Muscle of leg (tissue), 11 donors: ENCODE data around the gene KXD1. TPM values are rescaled to one million over a fixed set of nuclear protein-coding genes. Genes with fewer than 3 reads are reported as not detected.

Experiments
- DNase-seq: peaks from one replicate; pipeline ENCODE4 v3.0.0; 2013
- H3K27ac ChIP-seq: one replicate; pipeline ENCODE4 v1.5.1; 2013; ENCODE audit warnings: mild to moderate bottlenecking, low read length, control low read depth
- H3K27me3 ChIP-seq: one replicate; pipeline ENCODE4 v1.6.1; 2013; ENCODE audit warnings: low read length; ENCODE audit not compliant: control insufficient read depth, insufficient read depth
- H3K36me3 ChIP-seq: one replicate; pipeline ENCODE4 v1.6.1; 2013; ENCODE audit warnings: low read length; ENCODE audit not compliant: control insufficient read depth, insufficient read depth
- H3K4me1 ChIP-seq: one replicate; pipeline ENCODE4 v1.6.1; 2013; ENCODE audit warnings: low read length; ENCODE audit not compliant: control insufficient read depth, insufficient read depth
- H3K4me3 ChIP-seq: one replicate; pipeline ENCODE4 v1.5.1; 2013; ENCODE audit warnings: low read length, control low read depth
- H3K9me3 ChIP-seq: replicated peaks from 2 replicates; pipeline ENCODE4 v1.6.1; 2013; ENCODE audit warnings: low read depth, low read length; ENCODE audit not compliant: control insufficient read depth
- WGBS: methylation state at CpG from one replicate; pipeline ENCODE4 v1.1.5; 2013; ENCODE audit warnings: missing lambda C conversion rate; ENCODE audit not compliant: insufficient coverage; 5-methylcytosine and 5-hydroxymethylcytosine counted together
- polyA plus RNA-seq, 8 donors: library from polyadenylated mRNA; unstranded; fragments of 120-200 nt; gene quantifications; one replicate each; pipeline versions ENCODE4 v1.2.1 to v1.2.3, GENCODE V29; 2013; ENCODE audit warnings: inconsistent platforms in 1 of 8, low replicate concordance in 1 of 8; ENCODE audit not compliant: insufficient read length in 8 of 8, insufficient read depth in 1 of 8
- total RNA-seq: library from RNA; stranded (reverse); fragments of 120-200 nt; gene quantifications from one replicate; pipeline ENCODE4 v1.2.4, GENCODE V29; 2013

The KXD1 gene
- total and polyA plus RNA-seq, 9 donors = 47.1 to 82.3 (median 74.6) TPM

DNA sequence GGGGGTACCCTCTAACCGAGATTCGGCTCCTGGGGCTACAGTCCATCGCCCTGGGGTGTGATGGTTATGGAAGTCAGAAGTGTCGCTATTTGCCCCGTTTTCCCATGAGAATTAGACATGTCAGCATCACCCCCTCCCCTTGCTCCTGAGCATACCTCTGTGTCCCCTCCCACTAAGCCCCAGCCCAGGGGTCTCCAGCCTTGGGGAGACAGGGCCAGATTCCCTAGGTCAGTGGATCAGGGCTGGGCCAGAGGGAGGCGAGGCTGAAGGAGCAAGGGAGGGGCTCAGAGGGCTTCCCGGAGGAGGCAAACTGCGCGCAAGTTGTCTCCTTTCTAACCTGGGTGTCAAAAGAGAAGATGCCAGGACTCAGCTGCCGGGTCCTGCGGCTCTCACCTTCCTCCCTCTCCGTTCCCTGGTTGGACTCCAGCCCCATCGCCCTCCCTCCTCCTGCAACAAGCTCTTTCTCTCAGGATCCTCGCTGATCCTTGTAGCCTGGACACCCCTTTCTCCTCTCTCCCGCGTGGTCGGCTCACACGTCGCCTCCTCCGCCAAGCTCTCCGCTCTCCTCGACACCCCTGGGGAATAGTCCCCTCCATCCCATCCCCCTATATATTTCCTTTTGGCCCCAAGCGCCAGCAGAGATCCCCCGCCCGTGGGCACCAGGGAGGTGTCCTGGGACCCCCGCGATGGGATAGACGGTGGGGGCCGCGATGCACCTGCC is 54.5 kb downstream of the KXD1 start:
- DNase-seq = no peak
- Histone ChIP-seq H3K9me3 (no peaks in the 10 kb centered on the region), H3K27me3 (peaks cover 87% of the 10 kb centered on the region), H3K36me3 (no peaks in the 10 kb centered on the region), H3K4me3 (peak overlapping the region; percentile 32), H3K27ac (no peak overlapping the region), H3K4me1 (peaks cover 33% of the 10 kb centered on the region)
- under 1% methylated on average over 25 of the region's 30 CpGs for WGBS

- Histone ChIP-seq H3K9me3 (no peaks in the 10 kb centered on the region), H3K27me3 (peaks cover 81% of the 10 kb centered on the region), H3K27ac (no peak within 1 kb of the TSS), H3K4me3 (peak within 1 kb of the TSS; percentile 32), H3K36me3 (no peaks in the 10 kb centered on the region), H3K4me1 (peaks cover 26% of the 10 kb centered on the region)
- under 1% methylated on average over 65 of the region's 70 CpGs for WGBS
- DNase-seq = no peak
Measured at GRCh38 chr19:18612772-18613588, 55.3 kb downstream of the KXD1 start, which contains the start of gene TMEM59L. Gene TMEM59L, plus strand, starts transcription at chr19:18612870. Its CDS starts 89 bp downstream, at chr19:18612959.

DNA sequence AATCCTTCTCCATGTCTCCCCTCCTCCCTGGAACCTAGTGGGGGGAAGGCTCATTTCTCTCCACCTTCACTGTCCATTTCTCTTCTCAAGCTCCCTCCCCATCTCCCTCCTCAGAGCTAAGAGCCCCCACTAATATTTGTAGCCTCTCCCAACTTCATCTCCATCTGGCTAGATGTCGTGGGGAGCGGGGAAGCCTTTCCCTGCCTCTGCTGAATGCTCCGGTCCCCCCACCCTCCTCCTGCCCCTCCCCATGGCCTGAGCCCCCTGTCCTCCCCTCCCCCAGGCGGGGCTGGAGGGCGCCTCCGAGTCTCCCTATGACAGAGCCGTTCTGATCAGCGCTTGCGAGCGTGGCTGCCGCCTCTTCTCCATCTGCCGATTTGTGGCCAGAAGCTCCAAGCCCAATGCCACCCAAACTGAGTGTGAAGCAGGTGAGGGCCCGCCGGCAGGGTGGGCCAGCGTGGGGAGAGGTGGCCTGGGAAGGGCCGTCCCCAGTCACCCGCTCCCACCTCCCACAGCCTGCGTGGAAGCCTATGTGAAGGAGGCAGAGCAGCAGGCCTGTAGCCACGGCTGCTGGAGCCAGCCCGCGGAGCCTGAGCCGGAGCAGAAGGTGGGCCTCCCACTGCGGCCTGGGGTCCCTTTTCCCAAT is 56.0 kb downstream of the KXD1 start:
- 36% methylated on average over 14 of the region's 23 CpGs for WGBS
- Histone ChIP-seq H3K36me3 (no peaks in the 10 kb centered on the region), H3K27ac (no peak overlapping the region), H3K4me3 (no peak overlapping the region), H3K9me3 (no peaks in the 10 kb centered on the region), H3K27me3 (peaks cover 74% of the 10 kb centered on the region), H3K4me1 (peaks cover 24% of the 10 kb centered on the region)
- no peak for DNase-seq

DNA sequence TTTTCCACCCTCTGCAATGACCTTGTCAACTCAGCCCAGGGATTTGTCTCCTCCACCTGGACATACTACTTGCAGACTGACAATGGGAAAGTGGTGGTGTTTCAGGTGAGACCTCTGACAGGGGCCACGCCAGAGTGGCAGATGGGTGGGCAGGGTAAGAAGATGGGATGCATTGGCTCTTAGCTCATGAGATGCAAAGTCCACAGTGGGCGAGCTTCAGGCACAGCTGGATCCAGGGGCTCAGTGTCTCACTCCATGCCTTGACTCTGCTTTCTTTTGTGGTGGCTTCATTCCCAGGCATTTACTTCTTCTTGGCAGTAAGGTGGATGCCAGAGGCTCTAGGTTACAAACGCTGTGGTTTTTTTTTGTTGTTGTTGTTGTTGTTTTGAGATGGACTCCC is 58.4 kb downstream of the KXD1 start:
- no peak overlapping the region for H3K4me3 ChIP-seq
- H3K36me3 ChIP-seq = no peaks in the 10 kb centered on the region
- H3K9me3 ChIP-seq = no peaks in the 10 kb centered on the region
- no peak for DNase-seq
- peaks cover 21% of the 10 kb centered on the region for H3K4me1 ChIP-seq
- H3K27ac ChIP-seq = no peak overlapping the region
- WGBS = 100% methylated on average over 1 of the region's 3 CpGs
- H3K27me3 ChIP-seq = peaks cover 51% of the 10 kb centered on the region

GRCh38 chr19:18617562-18617961 is 59.9 kb downstream of the KXD1 start:
- no peaks in the 10 kb centered on the region for H3K9me3 ChIP-seq
- H3K36me3 ChIP-seq = no peaks in the 10 kb centered on the region
- H3K27me3 ChIP-seq = peaks cover 35% of the 10 kb centered on the region
- no peak overlapping the region for H3K4me3 ChIP-seq
- no peak overlapping the region for H3K27ac ChIP-seq
- no peak for DNase-seq
- H3K4me1 ChIP-seq = peaks cover 7% of the 10 kb centered on the region

DNA sequence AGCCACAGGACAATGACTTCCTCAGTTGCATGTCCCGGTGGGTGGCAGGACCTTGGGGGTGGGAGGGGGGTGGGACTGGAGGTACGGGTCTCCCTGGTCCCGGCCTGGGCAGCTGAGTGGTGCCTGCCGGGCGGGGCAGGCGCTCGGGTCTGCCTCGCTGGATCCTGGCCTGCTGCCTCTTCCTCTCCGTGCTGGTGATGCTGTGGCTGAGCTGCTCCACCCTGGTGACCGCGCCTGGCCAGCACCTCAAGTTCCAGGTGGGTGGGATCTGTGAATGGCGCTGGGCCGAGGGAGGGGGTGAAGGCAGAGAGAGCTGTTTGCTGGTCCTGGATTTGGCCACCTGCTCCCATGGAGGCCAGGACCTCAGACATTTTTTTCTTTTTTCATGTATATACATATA is 60.6 kb downstream of the KXD1 start:
- 88% methylated on average over 12 of the region's 13 CpGs for WGBS

More for the DNA sequence above, 60.6 kb downstream of the KXD1 start:
- H3K36me3 ChIP-seq = no peaks in the 10 kb centered on the region
- peaks cover 3% of the 10 kb centered on the region for H3K4me1 ChIP-seq
- peaks cover 30% of the 10 kb centered on the region for H3K27me3 ChIP-seq
- H3K27ac ChIP-seq = no peak overlapping the region
- no peaks in the 10 kb centered on the region for H3K9me3 ChIP-seq
- no peak overlapping the region for H3K4me3 ChIP-seq
- no peak for DNase-seq

Other genes with a start within 250 kb of the KXD1 start
- 129 TPM for gene LSM4, start 234.8 kb upstream of the KXD1 start, total RNA-seq
- gene LSM4, start 234.8 kb upstream of the KXD1 start, polyA plus RNA-seq = 100 to 1,000 TPM in 2 of 8 donors, 10 to 100 TPM in 6; 85.2 to 112 (median 93.2) TPM
- 10.8 TPM for gene PGPEP1, start 217.3 kb upstream of the KXD1 start, total RNA-seq
- gene PGPEP1, start 217.3 kb upstream of the KXD1 start, polyA plus RNA-seq = 10 to 100 TPM in 2 of 8 donors, 1 to 10 TPM in 6; 7.7 to 14.9 (median 9.3) TPM
- 0.62 TPM for gene GDF15, start 171.7 kb upstream of the KXD1 start, total RNA-seq
- 1 to 10 TPM in 2 of 8 donors, under 1 TPM in 6; 0.33 to 1.8 (median 0.80) TPM for gene GDF15, start 171.7 kb upstream of the KXD1 start, polyA plus RNA-seq
- 1.5 TPM for gene LRRC25, start 160.2 kb upstream of the KXD1 start, total RNA-seq
- gene LRRC25, start 160.2 kb upstream of the KXD1 start, polyA plus RNA-seq = 1 to 10 TPM; 1.2 to 2.4 (median 1.7) TPM
- gene SSBP4, start 138.5 kb upstream of the KXD1 start, total RNA-seq = 77.1 TPM
- 100 to 1,000 TPM; 104 to 156 (median 120) TPM for gene SSBP4, start 138.5 kb upstream of the KXD1 start, polyA plus RNA-seq
- 85.8 TPM for gene ISYNA1, start 119.7 kb upstream of the KXD1 start, total RNA-seq
- gene ISYNA1, start 119.7 kb upstream of the KXD1 start, polyA plus RNA-seq = 100 to 1,000 TPM; 122 to 221 (median 180) TPM
- 11.4 TPM for gene ELL, start 35.8 kb upstream of the KXD1 start, total RNA-seq
- gene ELL, start 35.8 kb upstream of the KXD1 start, polyA plus RNA-seq = 10 to 100 TPM; 14.1 to 20.3 (median 16.7) TPM
- 98.8 TPM for gene FKBP8, start 14.3 kb upstream of the KXD1 start, total RNA-seq
- 100 to 1,000 TPM; 124 to 150 (median 137) TPM for gene FKBP8, start 14.3 kb upstream of the KXD1 start, polyA plus RNA-seq
- gene UBA52, start 14.0 kb downstream of the KXD1 start, total RNA-seq = 1,370 TPM
- gene UBA52, start 14.0 kb downstream of the KXD1 start, polyA plus RNA-seq = 1,000 to 10,000 TPM; 1,127 to 1,404 (median 1,245) TPM
- 61.5 TPM for gene REX1BD, start 30.9 kb downstream of the KXD1 start, total RNA-seq
- 10 to 100 TPM; 27.4 to 45.1 (median 36.1) TPM for gene REX1BD, start 30.9 kb downstream of the KXD1 start, polyA plus RNA-seq
- gene CRLF1, start 48.9 kb downstream of the KXD1 start, total RNA-seq = 35.0 TPM
- gene CRLF1, start 48.9 kb downstream of the KXD1 start, polyA plus RNA-seq = 10 to 100 TPM; 11.0 to 52.6 (median 36.1) TPM
- 3.9 TPM for gene TMEM59L, start 55.0 kb downstream of the KXD1 start, total RNA-seq
- 10 to 100 TPM in 7 of 8 donors, 1 to 10 TPM in 1; 4.4 to 23.6 (median 15.1) TPM for gene TMEM59L, start 55.0 kb downstream of the KXD1 start, polyA plus RNA-seq
- gene KLHL26, start 79.2 kb downstream of the KXD1 start, total RNA-seq = 2.0 TPM
- gene KLHL26, start 79.2 kb downstream of the KXD1 start, polyA plus RNA-seq = 1 to 10 TPM; 3.2 to 5.8 (median 4.1) TPM
- gene CRTC1, start 125.8 kb downstream of the KXD1 start, total RNA-seq = 4.3 TPM
- gene CRTC1, start 125.8 kb downstream of the KXD1 start, polyA plus RNA-seq = 10 to 100 TPM; 11.5 to 18.7 (median 15.0) TPM
- gene COMP, start 233.4 kb downstream of the KXD1 start, total RNA-seq = 13.8 TPM
- 10 to 100 TPM in 3 of 8 donors, 1 to 10 TPM in 4, under 1 TPM in 1; 0.88 to 96.3 (median 8.3) TPM for gene COMP, start 233.4 kb downstream of the KXD1 start, polyA plus RNA-seq